ENCODE measurements around the gene GABRG2.

GABRG2 gene

DNA sequence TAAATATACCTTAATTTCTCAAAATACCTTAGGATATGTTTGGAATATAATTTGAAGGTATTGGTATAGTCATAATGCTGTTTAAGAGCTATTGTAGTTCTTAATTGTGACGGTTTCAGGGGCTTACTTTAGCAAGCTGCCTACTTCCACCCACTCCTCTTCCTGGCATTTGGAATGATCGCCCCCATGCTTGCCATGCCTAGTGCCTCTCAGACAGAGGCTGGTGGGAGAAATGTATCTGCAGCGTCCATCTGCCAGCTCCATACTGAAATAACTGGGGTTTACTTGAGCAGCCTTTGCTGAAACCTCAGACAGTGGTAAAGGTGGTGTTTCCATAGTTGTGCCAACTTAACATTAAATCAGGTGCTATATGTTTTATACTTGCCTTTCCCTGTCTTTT, 52.2 kb downstream of the GABRG2 start:
- no peak overlapping the region for H3K9ac ChIP-seq (ENCODE audit: low read depth, low read length, poor library complexity, severe bottlenecking)
- H3K9me2 ChIP-seq (replicated peaks; ENCODE audit: low read depth, low read length), result no peaks in the 10 kb centered on the region
- H4K20me1 ChIP-seq (ENCODE audit: insufficient read depth, low read length, poor library complexity, severe bottlenecking), result no peaks in the 10 kb centered on the region
- no peak for TF ChIP-seq EZH2phosphoT487 (IDR thresholded peaks at IDR 0.05; ENCODE audit: borderline replicate concordance)
- TF ChIP-seq, protein P1, sequence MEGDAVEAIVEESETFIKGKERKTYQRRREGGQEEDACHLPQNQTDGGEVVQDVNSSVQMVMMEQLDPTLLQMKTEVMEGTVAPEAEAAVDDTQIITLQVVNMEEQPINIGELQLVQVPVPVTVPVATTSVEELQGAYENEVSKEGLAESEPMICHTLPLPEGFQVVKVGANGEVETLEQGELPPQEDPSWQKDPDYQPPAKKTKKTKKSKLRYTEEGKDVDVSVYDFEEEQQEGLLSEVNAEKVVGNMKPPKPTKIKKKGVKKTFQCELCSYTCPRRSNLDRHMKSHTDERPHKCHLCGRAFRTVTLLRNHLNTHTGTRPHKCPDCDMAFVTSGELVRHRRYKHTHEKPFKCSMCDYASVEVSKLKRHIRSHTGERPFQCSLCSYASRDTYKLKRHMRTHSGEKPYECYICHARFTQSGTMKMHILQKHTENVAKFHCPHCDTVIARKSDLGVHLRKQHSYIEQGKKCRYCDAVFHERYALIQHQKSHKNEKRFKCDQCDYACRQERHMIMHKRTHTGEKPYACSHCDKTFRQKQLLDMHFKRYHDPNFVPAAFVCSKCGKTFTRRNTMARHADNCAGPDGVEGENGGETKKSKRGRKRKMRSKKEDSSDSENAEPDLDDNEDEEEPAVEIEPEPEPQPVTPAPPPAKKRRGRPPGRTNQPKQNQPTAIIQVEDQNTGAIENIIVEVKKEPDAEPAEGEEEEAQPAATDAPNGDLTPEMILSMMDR (conservative IDR thresholded peaks at IDR 0.05; ENCODE audit: low read length), result no peak
- H3K79me2 ChIP-seq (ENCODE audit: insufficient read depth, low read length), result no peaks in the 10 kb centered on the region
- no peaks in the 10 kb centered on the region for H3F3A ChIP-seq (ENCODE audit: low read depth)
- no peaks in the 10 kb centered on the region for H3K9me3 ChIP-seq (ENCODE audit: insufficient read depth, low read depth, low read length)
- H3K4me1 ChIP-seq (ENCODE audit: insufficient read depth, low read length, poor library complexity, severe bottlenecking), result no peaks in the 10 kb centered on the region
- H3K4me2 ChIP-seq (ENCODE audit: low read depth, low read length, poor library complexity, severe bottlenecking), result no peak overlapping the region
- no peaks in the 10 kb centered on the region for H3K27me3 ChIP-seq (ENCODE audit: insufficient read depth, low read length, poor library complexity, severe bottlenecking)
- no peak overlapping the region for H3K4me3 ChIP-seq (ENCODE audit: low read length, poor library complexity, severe bottlenecking)
- no peak overlapping the region for H2AFZ ChIP-seq (ENCODE audit: low read length)
- H3K36me3 ChIP-seq (ENCODE audit: insufficient read depth, low read length), result no peaks in the 10 kb centered on the region

DNA sequence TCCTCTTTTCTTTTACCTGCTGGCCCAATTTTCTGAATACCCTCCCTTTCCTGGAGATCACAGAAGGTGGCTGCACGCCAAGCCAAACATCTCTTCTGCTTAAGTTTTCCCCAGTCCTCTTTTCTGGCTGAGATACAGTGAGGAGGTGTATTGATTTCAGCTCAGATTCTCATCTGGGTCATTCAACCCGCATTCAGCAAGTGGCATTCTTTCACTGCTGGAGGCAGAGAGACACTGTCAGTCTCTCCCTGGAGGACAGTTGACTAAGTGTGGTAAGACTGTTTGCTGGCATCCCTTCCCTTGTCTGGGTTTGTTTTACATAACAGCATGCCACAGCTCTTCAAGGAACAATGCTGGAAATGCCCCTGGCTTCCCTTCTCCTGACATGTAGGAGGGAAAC, 60.5 kb downstream of the GABRG2 start:
- H3F3A ChIP-seq (ENCODE audit: low read depth), result no peaks in the 10 kb centered on the region
- no peaks in the 10 kb centered on the region for H3K9me3 ChIP-seq (ENCODE audit: insufficient read depth, low read depth, low read length)
- no peak overlapping the region for H3K4me2 ChIP-seq (ENCODE audit: low read depth, low read length, poor library complexity, severe bottlenecking)
- H3K27me3 ChIP-seq (ENCODE audit: insufficient read depth, low read length, poor library complexity, severe bottlenecking), result no peaks in the 10 kb centered on the region
- no peak overlapping the region for H3K9ac ChIP-seq (ENCODE audit: low read depth, low read length, poor library complexity, severe bottlenecking)
- H3K4me1 ChIP-seq (ENCODE audit: insufficient read depth, low read length, poor library complexity, severe bottlenecking), result no peaks in the 10 kb centered on the region
- no peaks in the 10 kb centered on the region for H3K36me3 ChIP-seq (ENCODE audit: insufficient read depth, low read length)
- H3K9me2 ChIP-seq (replicated peaks; ENCODE audit: low read depth, low read length), result no peaks in the 10 kb centered on the region
- no peak overlapping the region for H3K4me3 ChIP-seq (ENCODE audit: low read length, poor library complexity, severe bottlenecking)
- H3K79me2 ChIP-seq (ENCODE audit: insufficient read depth, low read length), result no peaks in the 10 kb centered on the region
- H4K20me1 ChIP-seq (ENCODE audit: insufficient read depth, low read length, poor library complexity, severe bottlenecking), result no peaks in the 10 kb centered on the region
- TF ChIP-seq, protein P1 (conservative IDR thresholded peaks at IDR 0.05; ENCODE audit: low read length), result no peak
- no peak for TF ChIP-seq EZH2phosphoT487 (IDR thresholded peaks at IDR 0.05; ENCODE audit: borderline replicate concordance)
- H2AFZ ChIP-seq (ENCODE audit: low read length), result no peak overlapping the region

DNA sequence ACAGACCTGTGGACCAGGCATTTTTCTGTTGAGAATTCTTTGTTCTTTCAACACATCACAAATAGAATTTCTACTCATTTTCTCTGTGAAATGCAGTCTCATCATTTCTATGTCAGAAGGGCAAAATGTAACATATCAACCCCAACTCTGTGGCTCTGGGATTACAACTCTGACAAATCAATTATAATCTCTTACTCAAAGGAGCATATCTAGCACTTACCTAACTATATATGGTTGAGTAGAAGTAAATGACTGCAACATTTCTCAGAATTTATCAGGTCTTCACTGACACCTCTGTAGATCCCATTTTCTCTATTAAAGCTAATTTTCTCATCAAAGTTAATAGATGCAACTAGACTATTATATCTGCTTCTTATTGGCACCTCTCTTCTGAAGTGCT, 64.8 kb downstream of the GABRG2 start:
- Histone ChIP-seq H3K9ac (ENCODE audit: low read depth, low read length, poor library complexity, severe bottlenecking) (no peak overlapping the region), H3K9me3 (ENCODE audit: insufficient read depth, low read depth, low read length) (no peaks in the 10 kb centered on the region), H3K4me3 (ENCODE audit: low read length, poor library complexity, severe bottlenecking) (no peak overlapping the region), H2AFZ (ENCODE audit: low read length) (no peak overlapping the region), H3K79me2 (ENCODE audit: insufficient read depth, low read length) (no peaks in the 10 kb centered on the region), H3K4me2 (ENCODE audit: low read depth, low read length, poor library complexity, severe bottlenecking) (no peak overlapping the region), H4K20me1 (ENCODE audit: insufficient read depth, low read length, poor library complexity, severe bottlenecking) (no peaks in the 10 kb centered on the region), H3K4me1 (ENCODE audit: insufficient read depth, low read length, poor library complexity, severe bottlenecking) (no peaks in the 10 kb centered on the region), H3K27me3 (ENCODE audit: insufficient read depth, low read length, poor library complexity, severe bottlenecking) (no peaks in the 10 kb centered on the region), H3F3A (ENCODE audit: low read depth) (no peaks in the 10 kb centered on the region), H3K9me2 (replicated peaks; ENCODE audit: low read depth, low read length) (no peaks in the 10 kb centered on the region), H3K36me3 (ENCODE audit: insufficient read depth, low read length) (no peaks in the 10 kb centered on the region)
- TF ChIP-seq, protein P1 (conservative IDR thresholded peaks at IDR 0.05; ENCODE audit: low read length), result no peak
- TF ChIP-seq EZH2phosphoT487 (IDR thresholded peaks at IDR 0.05; ENCODE audit: borderline replicate concordance), result no peak

Data from Loucy (cell line).